ENCODE data around the gene TMC5.

The TMC5 gene

DNA sequence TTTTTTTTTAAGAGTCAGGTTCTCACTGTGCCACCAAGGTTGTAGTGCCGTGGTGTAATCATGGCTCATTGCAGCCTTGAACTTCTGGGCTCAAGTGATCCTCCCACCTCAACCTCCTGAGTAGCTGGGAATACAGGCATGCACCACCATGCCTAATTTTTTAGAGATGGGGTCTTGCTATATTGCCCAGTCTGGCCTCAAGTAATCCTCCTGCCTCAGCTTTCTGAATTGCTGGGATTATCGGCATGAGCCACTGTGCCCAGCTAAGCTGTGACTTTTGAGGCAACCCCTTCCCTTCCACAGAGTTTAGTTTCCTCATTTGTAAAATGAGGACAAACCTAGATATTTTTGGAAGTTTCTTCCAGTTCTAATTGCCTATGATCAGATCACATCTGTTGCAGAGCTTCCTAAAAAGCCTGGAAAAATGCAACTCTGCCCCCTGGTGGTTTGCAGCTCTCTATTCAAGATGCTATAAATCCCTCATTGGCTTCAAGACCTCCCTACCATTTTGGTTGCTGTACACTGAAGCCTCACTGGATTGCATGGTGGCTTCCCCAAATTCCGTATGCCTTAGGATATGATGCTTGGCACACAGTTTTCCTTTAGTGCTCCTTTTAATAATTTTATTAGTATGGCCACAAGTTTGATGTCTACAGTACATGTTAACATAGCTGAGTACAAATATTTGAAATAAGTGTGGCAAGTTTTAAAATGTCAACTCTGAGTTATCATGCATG, 84.9 kb downstream of the TMC5 start:
- DNase-seq (ENCODE audit: low read depth in 2 of 2), result peak; percentile 85 to 87
- TF ChIP-seq, protein P1, sequence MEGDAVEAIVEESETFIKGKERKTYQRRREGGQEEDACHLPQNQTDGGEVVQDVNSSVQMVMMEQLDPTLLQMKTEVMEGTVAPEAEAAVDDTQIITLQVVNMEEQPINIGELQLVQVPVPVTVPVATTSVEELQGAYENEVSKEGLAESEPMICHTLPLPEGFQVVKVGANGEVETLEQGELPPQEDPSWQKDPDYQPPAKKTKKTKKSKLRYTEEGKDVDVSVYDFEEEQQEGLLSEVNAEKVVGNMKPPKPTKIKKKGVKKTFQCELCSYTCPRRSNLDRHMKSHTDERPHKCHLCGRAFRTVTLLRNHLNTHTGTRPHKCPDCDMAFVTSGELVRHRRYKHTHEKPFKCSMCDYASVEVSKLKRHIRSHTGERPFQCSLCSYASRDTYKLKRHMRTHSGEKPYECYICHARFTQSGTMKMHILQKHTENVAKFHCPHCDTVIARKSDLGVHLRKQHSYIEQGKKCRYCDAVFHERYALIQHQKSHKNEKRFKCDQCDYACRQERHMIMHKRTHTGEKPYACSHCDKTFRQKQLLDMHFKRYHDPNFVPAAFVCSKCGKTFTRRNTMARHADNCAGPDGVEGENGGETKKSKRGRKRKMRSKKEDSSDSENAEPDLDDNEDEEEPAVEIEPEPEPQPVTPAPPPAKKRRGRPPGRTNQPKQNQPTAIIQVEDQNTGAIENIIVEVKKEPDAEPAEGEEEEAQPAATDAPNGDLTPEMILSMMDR (IDR thresholded peaks at IDR 0.05; ENCODE audit: low read depth, low read length), result peak; percentile 80
- H3K4me3 ChIP-seq (replicated peaks in 1 of 2; ENCODE audit: low read depth in 2 of 2, low read length in 2 of 2), result no peak overlapping the region

DNA sequence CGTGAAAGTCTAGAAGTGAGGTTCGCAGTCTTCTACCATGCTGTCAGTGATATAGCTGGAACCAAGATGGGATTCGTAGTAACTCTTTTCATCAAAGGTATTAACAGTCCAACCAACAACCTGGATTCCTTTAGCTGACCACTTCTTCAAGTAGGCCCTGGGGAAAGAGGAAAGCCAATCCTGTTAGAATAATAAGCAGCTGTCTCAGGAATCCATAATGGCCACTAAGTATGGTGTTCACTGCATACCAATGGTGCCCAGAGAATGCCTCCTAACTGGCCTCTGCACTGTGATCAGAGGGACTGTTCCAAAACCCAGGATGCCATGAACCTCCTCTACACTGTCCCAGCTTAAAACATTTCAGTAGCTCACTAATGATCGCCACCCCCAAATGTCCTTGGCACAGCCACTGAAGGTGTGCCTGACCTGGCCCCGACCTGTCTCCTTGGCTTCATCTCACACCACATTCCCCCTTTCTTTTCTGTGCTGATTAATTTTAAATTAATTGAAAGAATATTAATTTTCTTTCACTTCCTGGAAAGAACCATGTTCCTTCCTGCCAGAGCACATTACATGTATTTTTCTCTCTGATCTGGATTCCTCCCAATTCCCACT, 85.9 kb downstream of the TMC5 start:
- TF ChIP-seq, protein P1 (IDR thresholded peaks at IDR 0.05; ENCODE audit: low read depth, low read length), result no peak
- no peak overlapping the region for H3K4me3 ChIP-seq (replicated peaks in 1 of 2; ENCODE audit: low read depth in 2 of 2, low read length in 2 of 2)
- no peak for DNase-seq (ENCODE audit: low read depth in 2 of 2)

DNA sequence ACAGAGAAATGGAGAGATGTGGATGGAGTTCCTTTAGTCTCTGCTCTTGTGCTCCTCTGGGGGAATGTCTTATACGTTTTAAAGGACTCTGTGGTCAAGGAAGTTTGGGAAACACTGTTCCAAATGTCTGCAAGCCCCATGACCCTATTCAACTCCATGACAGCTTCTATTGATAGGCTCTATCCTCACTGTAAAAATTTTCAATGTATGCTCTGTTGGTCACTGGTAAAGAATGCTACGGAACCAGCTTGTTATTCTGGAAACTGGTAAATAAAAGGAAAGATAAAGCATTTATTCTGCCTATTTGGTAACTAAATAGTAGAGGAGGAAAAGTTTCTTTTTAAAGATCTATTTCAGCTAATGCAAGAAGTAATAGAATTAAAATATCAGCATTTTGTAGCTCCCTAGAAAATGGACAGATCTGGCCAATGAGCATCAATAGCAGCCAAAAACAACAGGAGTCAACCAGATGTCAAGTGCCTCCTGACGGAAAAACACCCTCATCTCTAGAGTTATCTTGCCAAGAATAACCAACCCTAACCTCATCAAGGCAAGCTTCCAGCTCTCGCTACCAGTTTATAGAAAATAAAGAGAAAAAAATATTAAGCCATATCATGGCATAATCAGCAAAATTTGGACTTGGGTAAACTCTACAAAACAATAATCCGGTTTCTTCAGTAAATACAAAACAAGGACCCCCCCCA, 88.1 kb downstream of the TMC5 start:
- no peak overlapping the region for H3K4me3 ChIP-seq (replicated peaks in 1 of 2; ENCODE audit: low read depth in 2 of 2, low read length in 2 of 2)
- TF ChIP-seq, protein P1 (IDR thresholded peaks at IDR 0.05; ENCODE audit: low read depth, low read length), result no peak
- DNase-seq (ENCODE audit: low read depth in 2 of 2), result peak; percentile 64 to 84

DNA sequence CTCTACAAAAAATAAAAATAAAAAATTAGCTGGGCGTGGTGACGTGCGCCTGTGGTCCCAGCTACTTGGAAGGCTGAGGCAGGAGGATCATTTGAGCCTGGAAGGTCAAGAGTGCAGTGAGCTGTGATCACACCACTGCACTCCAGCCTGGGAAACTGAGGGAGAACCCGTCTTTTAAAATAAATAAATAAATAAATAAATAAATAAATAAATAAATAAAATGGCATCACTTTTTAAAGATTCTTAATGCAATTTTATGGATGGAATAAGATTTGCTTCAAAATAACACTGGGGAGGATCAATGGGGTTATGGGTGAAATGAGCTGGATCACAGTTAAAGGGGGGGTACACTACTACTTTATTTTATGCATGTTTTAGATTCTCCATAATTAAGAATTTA, 89.3 kb downstream of the TMC5 start:
- no peak for DNase-seq (ENCODE audit: low read depth in 2 of 2)
- TF ChIP-seq, protein P1 (IDR thresholded peaks at IDR 0.05; ENCODE audit: low read depth, low read length), result no peak
- H3K4me3 ChIP-seq (replicated peaks in 1 of 2; ENCODE audit: low read depth in 2 of 2, low read length in 2 of 2), result no peak overlapping the region

DNA sequence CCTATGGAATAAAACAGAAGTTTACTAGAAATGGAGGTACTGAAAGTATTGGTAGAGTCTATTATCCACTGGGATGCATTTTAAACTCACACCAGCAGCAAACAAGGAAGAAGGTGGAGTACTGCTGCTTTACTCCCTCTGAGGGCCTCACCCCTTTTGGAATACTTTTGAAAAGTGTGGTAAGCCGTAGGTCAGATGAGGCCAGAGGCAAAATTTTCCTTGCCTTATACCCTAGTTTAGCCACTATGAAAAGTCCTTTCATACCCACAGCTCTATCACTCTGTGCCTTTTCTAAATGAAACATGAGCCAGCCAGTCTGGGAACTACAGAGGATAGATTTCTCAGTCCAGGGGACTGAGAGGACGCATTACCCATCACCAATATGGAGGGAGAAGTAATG, 90.2 kb downstream of the TMC5 start:
- TF ChIP-seq, protein P1 (IDR thresholded peaks at IDR 0.05; ENCODE audit: low read depth, low read length), result no peak
- no peak overlapping the region for H3K4me3 ChIP-seq (replicated peaks in 1 of 2; ENCODE audit: low read depth in 2 of 2, low read length in 2 of 2)
- no peak for DNase-seq (ENCODE audit: low read depth in 2 of 2)

DNA sequence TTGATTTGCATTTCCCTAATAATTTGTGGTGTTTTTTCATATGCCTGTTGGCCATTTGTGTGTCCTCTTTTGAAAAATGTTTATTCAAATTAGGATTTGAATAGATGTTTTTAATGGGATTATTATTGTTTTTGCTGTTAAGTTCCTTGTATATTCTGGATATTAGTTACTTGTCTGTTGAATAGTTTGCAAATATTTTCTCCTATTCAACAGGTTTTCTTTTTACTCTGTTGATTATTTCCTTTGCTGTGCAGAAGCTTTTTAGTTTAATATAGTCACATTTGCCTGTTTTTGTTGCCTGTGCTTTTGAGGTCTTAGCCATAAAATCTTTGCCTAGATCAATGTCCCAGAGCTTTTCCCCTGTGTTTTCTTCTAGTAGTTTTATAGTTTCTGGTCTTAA, 94.6 kb downstream of the TMC5 start:
- DNase-seq (ENCODE audit: low read depth in 2 of 2), result no peak
- H3K4me3 ChIP-seq (replicated peaks in 1 of 2; ENCODE audit: low read depth in 2 of 2, low read length in 2 of 2), result no peak overlapping the region
- TF ChIP-seq, protein P1 (IDR thresholded peaks at IDR 0.05; ENCODE audit: low read depth, low read length), result no peak

Measured in cardiac fibroblast (primary cell).